Keratinocyte (primary cell): ENCODE results near the gene FAP. TPM values are rescaled to one million over a fixed set of nuclear protein-coding genes. Genes with fewer than 3 reads are reported as not detected.

Source experiments
- DNase-seq: peaks from one replicate; pipeline ENCODE4 v3.0.0-alpha.2; 2011; ENCODE audit warnings: low read depth, missing footprints, low spot score
- FAIRE-seq: peaks from 2 replicates; lab custom pipeline; 2011; peaks lifted over from hg19 to GRCh38; lab: Jason Lieb, UNC
- H2AFZ ChIP-seq: 2 replicates; pipeline ENCODE4 v1.6.0; 2012; ENCODE audit warnings: low read length, control low read depth, inconsistent platforms; ENCODE audit not compliant: control insufficient read depth
- H3K27ac ChIP-seq: 2 replicates; pipeline ENCODE4 v1.5.1; 2011; ENCODE audit warnings: low read length; ENCODE audit not compliant: control insufficient read depth, insufficient read depth
- H3K27me3 ChIP-seq: 3 replicates; pipeline ENCODE4 v1.6.0; 2011; ENCODE audit warnings: low read length; ENCODE audit not compliant: control insufficient read depth, insufficient read depth; ENCODE audit errors: extremely low read depth
- H3K36me3 ChIP-seq, 2 experiments: 2 replicates in 1 of 2; 3 replicates in 1 of 2; pipeline ENCODE4 v1.5.1; 2011; ENCODE audit warnings: low read length in 2 of 2, mild to moderate bottlenecking in 1 of 2; ENCODE audit not compliant: control insufficient read depth in 2 of 2, insufficient read depth in 2 of 2; ENCODE audit errors: extremely low read depth in 1 of 2
- H3K4me1 ChIP-seq: 3 replicates; pipeline ENCODE4 v1.5.1; 2011; ENCODE audit warnings: low read length; ENCODE audit not compliant: control insufficient read depth, insufficient read depth; ENCODE audit errors: extremely low read depth
- H3K4me2 ChIP-seq: 3 replicates; pipeline ENCODE4 v1.6.0; 2011; ENCODE audit warnings: low read depth, low read length; ENCODE audit not compliant: control insufficient read depth, insufficient read depth; ENCODE audit errors: extremely low read depth
- H3K4me3 ChIP-seq, 3 experiments: fragments of 200-600 bp in 1 of 3; sonication (generic) in 1 of 3; 2 replicates in 2 of 3; 3 replicates in 1 of 3; pipeline ENCODE4 v1.5.1; 2011 to 2016; ENCODE audit warnings: low read length in 3 of 3, mild to moderate bottlenecking in 3 of 3, control low read depth in 2 of 3, inconsistent platforms in 1 of 3, low read depth in 1 of 3, mixed read lengths in 1 of 3, mixed run types in 1 of 3, moderate library complexity in 1 of 3; ENCODE audit not compliant: control insufficient read depth in 2 of 3, insufficient read depth in 2 of 3; ENCODE audit errors: extremely low read depth in 1 of 3
- H3K79me2 ChIP-seq: 2 replicates; pipeline ENCODE4 v1.6.0; 2012; ENCODE audit warnings: low read length; ENCODE audit not compliant: control insufficient read depth, insufficient read depth
- H3K9ac ChIP-seq: 3 replicates; pipeline ENCODE4 v1.6.0; 2011; ENCODE audit warnings: low read length; ENCODE audit not compliant: control insufficient read depth, insufficient read depth; ENCODE audit errors: extremely low read depth
- H3K9me1 ChIP-seq: 3 replicates; pipeline ENCODE4 v1.6.0; 2011; ENCODE audit warnings: low read length; ENCODE audit not compliant: control insufficient read depth, insufficient read depth; ENCODE audit errors: extremely low read depth
- H3K9me3 ChIP-seq: 2 replicates; pipeline ENCODE4 v1.5.1; 2012; ENCODE audit warnings: low read depth, low read length; ENCODE audit not compliant: control insufficient read depth
- H4K20me1 ChIP-seq: 3 replicates; pipeline ENCODE4 v1.6.0; 2011; ENCODE audit warnings: low read length; ENCODE audit not compliant: control insufficient read depth, insufficient read depth; ENCODE audit errors: extremely low read depth
- CTCF ChIP-seq, 3 experiments: IDR thresholded peaks in 1 of 3; conservative IDR thresholded peaks in 1 of 3; optimal IDR thresholded peaks in 1 of 3; 2 replicates in 2 of 3; 3 replicates in 1 of 3; pipeline versions ENCODE3 to v1.5.1; 2011; ENCODE audit warnings: low read length in 3 of 3, mild to moderate bottlenecking in 3 of 3, moderate library complexity in 2 of 3, control low read depth in 1 of 3, inconsistent platforms in 1 of 3; ENCODE audit not compliant: insufficient read depth in 2 of 3; ENCODE audit errors: extremely low read depth in 1 of 3
- EZH2 ChIP-seq: IDR thresholded peaks from one replicate; pipeline ENCODE4 v1.6.1; 2012; ENCODE audit warnings: inconsistent platforms, mild to moderate bottlenecking, low read length, moderate library complexity
- dilution Hi-C: fragments of 300-500 bp; cut with MboI; formaldehyde crosslinking; loops from one replicate; pipeline ENCODE4 v1.7.0; 2020; ENCODE audit warnings: low sequenced_read_pairs; ENCODE audit not compliant: extremely low pct_ligation_motif_present
- polyA plus RNA-seq, 5 experiments: library from polyadenylated mRNA; depleted of rRNA in 3 of 5; stranded (reverse) in 3 of 5; stranded (forward) in 1 of 5; unstranded in 1 of 5; fragments of >200 nt; gene quantifications; 1 replicate in 1 of 5; 2 replicates in 3 of 5; 3 replicates in 1 of 5; pipeline versions ENCODE4 v1.2.1 to v1.2.3, GENCODE V29; 2011 to 2012; ENCODE audit warnings: missing spikeins in 2 of 5, low read depth in 1 of 5, low replicate concordance in 1 of 5

Gene FAP
- polyA plus RNA-seq, 1 donor (not counting 4 experiments of a cell fraction or from before 2014, with no cell fraction given) = 8.5 TPM

GRCh38 chr2:162196638-162197037 is 46.6 kb downstream of the FAP start:
- Histone ChIP-seq H3K79me2 (no peaks in the 10 kb centered on the region), H3K9ac (no peak overlapping the region), H3K9me1 (no peaks in the 10 kb centered on the region), H3K4me1 (no peaks in the 10 kb centered on the region), H2AFZ (no peak overlapping the region), H4K20me1 (no peaks in the 10 kb centered on the region), H3K27me3 (no peaks in the 10 kb centered on the region), H3K36me3 (peaks cover 0 to 10% of the 10 kb centered on the region in 2 experiments), H3K4me3 (no peak overlapping the region), H3K27ac (no peak overlapping the region), H3K4me2 (no peak overlapping the region), H3K9me3 (no peaks in the 10 kb centered on the region)
- TF ChIP-seq EZH2 = no peak
- TF ChIP-seq CTCF (optimal IDR thresholded peaks at IDR 0.05 in 1 of 3, IDR thresholded peaks at IDR 0.05 in 1 of 3, conservative IDR thresholded peaks at IDR 0.05 in 1 of 3; ENCODE audit: extremely low read depth in 1 of 3, insufficient read depth in 2 of 3, low read length in 3 of 3) = no peak
- dilution Hi-C loops = no loop called here
- DNase-seq (no peak), FAIRE-seq (no peak)

- no peaks in the 10 kb centered on the region for H3K4me1 ChIP-seq
- H3K9me3 ChIP-seq = no peaks in the 10 kb centered on the region
- no peaks in the 10 kb centered on the region for H3K9me1 ChIP-seq
- H3K36me3 ChIP-seq = peaks cover 0 to 7% of the 10 kb centered on the region in 2 experiments
- H3K4me2 ChIP-seq = no peak overlapping the region
- no peak overlapping the region for H3K27ac ChIP-seq
- DNase-seq (no peak), FAIRE-seq (no peak)
- no peaks in the 10 kb centered on the region for H4K20me1 ChIP-seq
- H3K27me3 ChIP-seq = no peaks in the 10 kb centered on the region
- no peak overlapping the region for H2AFZ ChIP-seq
- H3K4me3 ChIP-seq = no peak overlapping the region
- H3K9ac ChIP-seq = no peak overlapping the region
- TF ChIP-seq CTCF (optimal IDR thresholded peaks at IDR 0.05 in 1 of 3, IDR thresholded peaks at IDR 0.05 in 1 of 3, conservative IDR thresholded peaks at IDR 0.05 in 1 of 3; ENCODE audit: extremely low read depth in 1 of 3, insufficient read depth in 2 of 3, low read length in 3 of 3) (no peak), EZH2 (no peak)
- dilution Hi-C loops = no loop called here
- H3K79me2 ChIP-seq = no peaks in the 10 kb centered on the region
Measured at GRCh38 chr2:162188451-162188850, 54.8 kb downstream of the FAP start.
